ENCODE data around the gene DSCAM.
"Not testable (repeated sequence)": the region's sequence is repeated elsewhere in the genome, so short reads cannot be mapped to it uniquely, and the experiment has no call there.

Gene DSCAM

GRCh38 chr21:40846587-40847411, at the start of gene DSCAM:
Gene DSCAM, minus strand, starts transcription at chr21:40847158. Its CDS starts 497 bp downstream, at chr21:40846661.
- no peak for DNase-seq

GRCh38 chr21:40895697-40896096, 48.7 kb upstream of the DSCAM start:
- not testable (repeated sequence) for DNase-seq

GRCh38 chr21:40886931-40887330, 40.0 kb upstream of the DSCAM start:
- DNase-seq: no peak

DNA sequence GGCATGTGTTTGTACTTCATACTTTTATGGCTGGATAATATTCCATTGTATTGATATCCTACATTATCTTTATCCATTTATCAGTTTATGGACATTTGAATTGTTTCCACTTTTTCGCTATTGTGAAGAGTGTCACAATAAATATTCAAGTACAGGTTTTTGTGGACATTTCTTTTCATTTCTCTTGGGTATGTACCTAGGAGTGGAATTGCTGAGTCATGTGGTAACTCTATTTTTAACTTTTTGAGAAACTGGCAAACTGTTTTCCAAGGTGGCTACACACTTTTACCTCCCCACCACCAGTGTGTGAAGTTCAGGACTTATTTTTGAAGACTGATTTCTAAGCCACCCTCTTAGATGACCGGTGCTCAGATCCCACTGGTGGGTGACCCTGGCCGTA, 39.0 kb upstream of the DSCAM start:
- DNase-seq: no peak

GRCh38 chr21:40882192-40882915, 35.4 kb upstream of the DSCAM start:
- DNase-seq: no peak

DNA sequence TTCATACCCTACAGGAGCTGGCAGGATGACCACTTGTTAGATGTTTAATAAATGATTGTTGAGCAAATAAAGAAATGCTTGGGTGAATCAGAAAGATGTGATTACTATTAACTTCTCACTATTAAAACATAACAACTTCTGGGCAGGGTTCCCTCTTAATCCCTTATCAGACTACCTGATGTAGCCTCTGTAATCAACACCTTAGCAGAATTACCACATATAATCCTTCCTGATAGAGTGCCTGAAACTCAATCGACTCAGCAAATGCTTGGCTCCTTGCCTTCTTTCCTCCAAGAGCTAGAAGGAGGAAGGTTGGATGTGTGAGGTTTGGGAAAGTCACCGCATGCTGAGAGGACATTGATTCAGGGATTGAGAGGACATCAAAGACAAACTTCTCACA, 34.8 kb upstream of the DSCAM start:
- no peak for DNase-seq

- no peak for DNase-seq
Observed at GRCh38 chr21:40871099-40871498, 24.1 kb upstream of the DSCAM start.

DNA sequence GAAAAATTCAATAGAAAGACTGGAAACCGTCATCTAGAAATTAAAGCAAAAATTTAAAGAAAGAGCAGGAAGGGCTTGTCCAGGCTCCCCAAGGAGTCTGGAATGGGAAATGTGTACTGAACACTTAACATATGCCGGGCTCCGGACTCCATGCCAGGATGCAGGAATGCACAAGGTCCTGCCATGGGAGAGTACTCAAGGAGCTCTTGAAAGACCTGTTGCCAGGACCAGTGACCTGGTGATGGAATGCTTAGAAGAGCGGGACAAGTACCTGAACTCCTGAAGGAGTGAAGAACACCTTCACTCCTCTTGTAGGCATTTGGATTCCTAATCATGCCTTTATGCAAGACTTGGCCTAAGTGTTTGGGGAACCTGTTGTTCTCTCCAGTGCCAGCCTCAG, 16.9 kb upstream of the DSCAM start:
- no peak for DNase-seq

DNA sequence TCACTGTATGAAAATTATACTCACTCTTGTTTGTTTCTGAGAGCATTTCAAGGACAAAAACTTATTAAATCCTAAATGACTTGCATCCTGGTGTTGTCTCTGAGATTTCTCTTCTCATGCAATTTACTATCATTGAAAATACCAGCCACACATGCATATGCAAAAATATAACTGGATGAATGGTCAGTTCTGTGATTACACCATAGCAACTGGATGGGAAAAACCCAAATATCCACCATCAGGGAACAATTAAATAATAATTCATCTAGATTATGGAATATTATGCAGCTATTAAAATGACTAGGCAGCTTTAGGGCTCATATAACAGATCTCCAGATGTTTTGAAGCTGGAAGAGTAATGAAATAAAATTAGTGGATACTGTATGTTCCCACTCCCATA, 11.6 kb upstream of the DSCAM start:
- no peak for DNase-seq

DNA sequence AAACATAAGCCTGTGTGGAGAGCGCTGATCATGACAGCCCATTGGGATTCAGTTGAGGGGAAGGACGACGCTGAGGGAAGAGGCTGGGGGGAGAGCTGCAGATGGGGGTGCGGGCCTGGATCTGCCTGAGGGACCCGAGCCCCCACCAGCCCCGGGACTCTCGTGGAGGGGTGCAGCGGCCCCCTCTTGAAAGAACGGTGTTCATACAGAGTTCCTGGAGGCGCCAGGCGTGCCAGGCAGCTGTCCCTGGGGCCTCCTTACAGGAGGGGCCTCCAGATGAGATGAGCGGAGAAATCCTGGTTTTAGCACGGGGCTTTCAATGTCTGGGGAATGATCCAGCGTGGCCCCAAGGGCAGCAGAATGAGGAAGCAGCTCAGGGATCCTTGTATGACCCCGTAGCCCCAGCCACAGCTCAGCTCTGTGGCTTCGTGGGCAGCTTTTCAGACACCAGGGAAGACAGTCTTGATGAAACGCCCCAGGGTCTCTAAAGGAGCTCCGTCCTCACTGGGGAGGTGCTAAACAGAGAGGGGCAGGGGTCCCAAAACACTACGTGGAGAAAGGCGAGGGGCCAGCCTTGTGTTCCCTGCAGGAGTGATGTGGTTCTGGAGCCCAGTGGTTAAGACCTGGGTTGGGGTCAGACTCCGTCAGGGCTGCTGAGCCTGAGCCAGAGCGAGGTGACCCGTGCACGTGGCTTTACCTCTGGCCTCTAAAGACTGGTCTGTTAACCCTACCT, 7.2 kb upstream of the DSCAM start:
- no peak for DNase-seq

DNA sequence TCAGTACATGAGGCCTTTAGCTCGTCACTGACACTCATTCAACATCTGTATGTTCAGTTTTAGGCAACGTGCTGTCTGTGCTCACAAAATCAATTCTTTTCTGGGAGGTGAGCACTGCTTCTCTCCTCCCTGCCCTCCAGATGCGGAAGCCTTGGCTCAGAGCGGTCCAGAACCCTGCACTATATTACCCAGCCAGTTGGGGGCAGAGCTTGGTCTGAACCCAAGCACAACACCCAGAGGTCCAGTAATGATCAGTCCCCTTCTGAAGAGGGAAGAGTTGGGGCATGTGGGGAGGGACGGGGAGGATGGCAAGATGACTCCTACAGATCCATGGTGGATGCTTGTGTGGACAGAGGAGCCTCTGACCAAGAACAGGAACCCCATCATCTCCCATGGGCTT, 5.6 kb upstream of the DSCAM start:
- no peak for DNase-seq

GRCh38 chr21:40851749-40852148, 4.8 kb upstream of the DSCAM start:
- DNase-seq: no peak

DNA sequence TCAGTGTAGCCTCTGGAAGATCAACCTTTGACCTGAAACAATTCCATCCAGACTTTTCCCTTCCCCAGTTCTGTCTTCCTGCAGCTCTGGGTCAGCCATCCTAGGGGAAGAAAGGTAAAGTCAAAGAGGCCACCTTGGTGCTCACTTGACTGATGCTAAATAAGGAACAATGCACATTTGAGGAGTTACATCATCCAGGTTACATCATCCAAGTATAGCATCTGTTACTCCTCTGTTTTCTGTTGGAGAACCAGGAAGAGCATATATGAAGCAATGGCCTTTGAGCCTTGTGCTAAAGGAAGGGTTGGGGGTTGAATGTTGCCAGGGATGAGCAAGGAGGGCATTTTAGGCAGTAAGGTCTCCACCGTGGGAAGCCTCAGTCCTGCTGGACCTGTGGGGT, 3.1 kb upstream of the DSCAM start:
- no peak for DNase-seq

DNA sequence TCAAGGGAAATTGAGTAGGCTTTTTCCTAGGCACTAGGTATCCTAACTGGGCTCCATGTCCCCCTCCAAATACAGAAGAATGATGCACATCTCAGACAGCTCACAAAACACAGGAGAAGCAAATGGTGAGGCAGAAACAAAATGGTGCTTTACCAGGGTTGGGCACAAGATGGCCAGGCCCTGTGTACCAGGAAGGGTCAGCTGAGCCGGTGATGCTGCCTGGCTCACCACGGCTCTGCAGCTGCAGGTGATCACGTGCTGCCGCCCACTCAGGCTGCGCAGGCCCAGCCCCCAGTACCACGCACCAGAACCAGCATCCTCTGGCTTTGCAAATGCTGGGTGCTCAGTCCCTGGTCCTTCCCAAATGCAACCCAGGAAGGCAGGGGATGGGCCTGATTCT, 993 bp upstream of the DSCAM start:
- no peak for DNase-seq

- no peak for DNase-seq
Observed at GRCh38 chr21:40846103-40846502, 855 bp downstream of the DSCAM start.

DNA sequence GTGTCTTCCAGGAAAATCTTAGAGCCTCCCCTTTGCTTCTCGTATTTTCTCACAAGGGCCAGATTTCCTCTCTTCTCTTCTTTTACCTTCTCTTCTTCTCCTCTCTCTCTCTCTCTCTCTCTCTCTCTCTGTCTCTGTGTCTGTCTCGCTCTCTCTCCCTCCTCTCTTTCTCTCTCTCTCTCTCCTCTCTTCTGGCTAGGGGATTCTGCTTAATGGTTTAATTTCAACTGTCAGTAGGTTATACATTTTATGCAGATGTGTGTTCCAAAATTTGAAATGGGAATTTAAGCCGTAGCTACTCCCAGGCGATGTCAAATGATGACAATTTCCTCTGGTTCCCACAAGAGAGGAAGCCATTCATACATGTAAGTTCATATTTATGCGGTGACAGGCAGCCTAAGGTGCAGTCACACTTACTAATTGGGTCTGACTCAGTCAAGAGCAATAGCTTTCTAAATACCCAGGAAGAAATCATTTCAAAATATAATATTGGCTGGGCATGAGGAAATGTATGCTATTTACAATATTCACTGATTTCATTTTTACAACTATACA, 1.4 kb downstream of the DSCAM start:
- no peak for DNase-seq

- no peak for DNase-seq
Observed at GRCh38 chr21:40844935-40845334, 2.0 kb downstream of the DSCAM start.

DNA sequence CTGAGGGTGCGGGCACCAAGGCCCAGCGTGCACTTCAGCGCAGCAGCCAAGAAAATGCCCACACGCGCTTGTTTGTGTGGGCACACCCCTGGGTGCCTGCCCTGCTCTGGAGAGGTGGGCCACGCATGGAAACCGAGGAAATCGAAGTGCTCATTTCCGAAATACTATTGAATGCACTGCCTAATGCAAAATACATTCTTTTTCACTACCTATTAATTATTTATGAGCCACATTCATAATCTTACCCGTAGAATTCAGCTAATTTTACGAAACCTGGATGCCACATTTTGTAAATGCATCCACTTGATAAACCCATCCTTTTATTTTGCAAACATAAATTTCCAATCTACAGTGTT, 4.8 kb downstream of the DSCAM start:
- DNase-seq: no peak

- DNase-seq: no peak
Observed at GRCh38 chr21:40841524-40842196, 5.3 kb downstream of the DSCAM start.

GRCh38 chr21:40840401-40841125, 6.4 kb downstream of the DSCAM start:
- no peak for DNase-seq

- no peak for DNase-seq
Observed at GRCh38 chr21:40839521-40839920, 7.4 kb downstream of the DSCAM start.

DNA sequence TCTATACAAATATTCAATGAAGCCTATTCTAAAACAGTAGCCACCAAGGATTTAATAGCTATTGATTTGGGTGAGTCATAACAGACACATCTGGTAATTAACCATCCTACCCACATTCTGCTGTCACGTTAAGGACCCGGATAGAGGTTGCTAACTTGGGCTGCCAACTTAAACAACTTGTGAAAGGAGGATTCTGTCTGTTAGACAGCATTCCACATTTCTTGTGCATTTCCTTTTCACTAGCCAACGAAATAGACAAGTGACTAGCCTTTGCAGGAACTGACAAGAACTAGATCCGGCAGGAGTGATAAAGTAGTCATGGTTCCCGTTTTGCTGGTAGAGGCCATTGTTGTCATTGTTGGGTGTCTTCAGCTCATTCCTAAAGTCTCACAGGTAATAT, 9.5 kb downstream of the DSCAM start:
- DNase-seq: no peak
